HCT116 (cell line): ENCODE results near the gene SUGT1. TPM values are rescaled to one million over a fixed set of nuclear protein-coding genes. Genes with fewer than 3 reads are reported as not detected.

Source experiments
- ATAC-seq: fragments of 200-7000 bp; cut with Tn5 transposase; 2 replicates; pipeline ENCODE4 v1.9.1; 2020; ENCODE audit warnings: mild to moderate bottlenecking, moderate library complexity
- BruUV-seq: library from RNA; stranded (reverse); fragments of 400-500 nt; replicated peaks from 2 replicates; lab custom pipeline; 2021; lab: Mats Ljungman, UMichigan
- CTCF ChIA-PET: fragments of 300-600 bp; sonication (Branson Sonifier 250); formaldehyde crosslinking; loops from one replicate; lab custom pipeline; 2021; ENCODE audit warnings: antibody characterized with exemption; lab: Charles Lee
- POLR2A ChIA-PET: fragments of 300-600, 350-600 bp; sonication (Branson Sonifier 250); formaldehyde crosslinking; loops from one replicate; lab custom pipeline; 2021; ENCODE audit warnings: antibody characterized with exemption; lab: Charles Lee
- RAD21 ChIA-PET, 2 experiments: fragments of 300-600 bp; sonication (Branson Sonifier 250); formaldehyde crosslinking; loops; one replicate each; lab custom pipeline; 2023; ENCODE audit warnings: low total read pairs in 2 of 2; ENCODE audit not compliant: uncharacterized antibody in 2 of 2, unreplicated experiment in 2 of 2, low non-redundant PET in 1 of 2; lab: Charles Lee
- DNase-seq: peaks from one replicate; pipeline ENCODE4 v3.0.0-alpha.2; 2010; ENCODE audit warnings: low read depth, low spot score
- H2AFZ ChIP-seq: fragments of 200-600 bp; shearing (Covaris generic), sonication (generic); 2 replicates; pipeline ENCODE4 v1.6.1; 2017; ENCODE audit warnings: low read depth, mixed run types, mixed read lengths, antibody characterized with exemption, low read length; ENCODE audit not compliant: poor library complexity, severe bottlenecking
- H3K27ac ChIP-seq: 2 replicates; pipeline ENCODE4 v1.5.1; 2012; ENCODE audit warnings: low read depth, low read length
- H3K27me3 ChIP-seq: fragments of 200-600 bp; sonication (generic); 2 replicates; pipeline ENCODE4 v1.6.1; 2016; ENCODE audit warnings: mixed run types, low read length, mixed read lengths; ENCODE audit not compliant: insufficient read depth
- H3K36me3 ChIP-seq, 2 experiments: fragments of 200-500 bp in 1 of 2; fragments of 200-600 bp in 1 of 2; sonication (Bioruptor generic) in 1 of 2; sonication (generic) in 1 of 2; 2 replicates each; pipeline versions ENCODE4 v1.5.1 to v1.6.1; 2014 to 2016; ENCODE audit warnings: low read length in 2 of 2, inconsistent platforms in 1 of 2, mixed read lengths in 1 of 2, mixed run types in 1 of 2; ENCODE audit not compliant: insufficient read depth in 2 of 2, control insufficient read depth in 1 of 2
- H3K4me1 ChIP-seq, 2 experiments: fragments of 200-600 bp in 1 of 2; sonication (generic) in 1 of 2; 2 replicates each; pipeline versions ENCODE4 v1.5.1 to v1.6.1; 2012 to 2017; ENCODE audit warnings: low read length in 2 of 2, inconsistent platforms in 1 of 2, mild to moderate bottlenecking in 1 of 2, mixed read lengths in 1 of 2, mixed run types in 1 of 2, moderate library complexity in 1 of 2; ENCODE audit not compliant: insufficient read depth in 2 of 2, control insufficient read depth in 1 of 2
- H3K4me2 ChIP-seq: fragments of 200-600 bp; sonication (generic); 2 replicates; pipeline ENCODE4 v1.6.1; 2017; ENCODE audit warnings: mixed run types, low read length, mixed read lengths
- H3K4me3 ChIP-seq, 2 experiments: fragments of 200-600 bp in 1 of 2; sonication (generic) in 1 of 2; replicated peaks in 1 of 2; 2 replicates each; pipeline ENCODE4 v1.5.1; 2011 to 2016; ENCODE audit warnings: low read length in 2 of 2, control low read depth in 1 of 2, low read depth in 1 of 2, mild to moderate bottlenecking in 1 of 2, mixed read lengths in 1 of 2, mixed run types in 1 of 2
- H3K79me2 ChIP-seq: fragments of 200-600 bp; sonication (generic); 2 replicates; pipeline ENCODE4 v1.6.1; 2017; ENCODE audit warnings: mild to moderate bottlenecking, mixed run types, low read length, moderate library complexity, mixed read lengths; ENCODE audit not compliant: insufficient read depth
- H3K9ac ChIP-seq: fragments of 200-600 bp; sonication (generic); 2 replicates; pipeline ENCODE4 v1.6.1; 2016; ENCODE audit warnings: low read length, mixed read lengths
- H3K9me2 ChIP-seq: fragments of 200-600 bp; sonication (generic), shearing (Covaris generic); 2 replicates; pipeline ENCODE4 v1.6.1; 2017; ENCODE audit warnings: mixed run types, mild to moderate bottlenecking, moderate library complexity; ENCODE audit not compliant: insufficient read depth
- H3K9me3 ChIP-seq, 2 experiments: fragments of 200-500 bp in 1 of 2; fragments of 200-600 bp in 1 of 2; sonication (Bioruptor generic) in 1 of 2; sonication (generic) in 1 of 2; 2 replicates each; pipeline ENCODE4 v1.6.1; 2014 to 2017; ENCODE audit warnings: low read length in 2 of 2, mixed read lengths in 2 of 2, inconsistent platforms in 1 of 2, low read depth in 1 of 2, mild to moderate bottlenecking in 1 of 2, mixed run types in 1 of 2, moderate library complexity in 1 of 2; ENCODE audit not compliant: control insufficient read depth in 1 of 2, insufficient read depth in 1 of 2
- H4K20me1 ChIP-seq: fragments of 200-600 bp; sonication (generic), shearing (Covaris generic); 2 replicates; pipeline ENCODE4 v1.6.1; 2017; ENCODE audit warnings: mixed run types, mild to moderate bottlenecking, moderate library complexity; ENCODE audit not compliant: insufficient read depth
- ATF3 ChIP-seq: IDR thresholded peaks from 2 replicates; pipeline ENCODE4 v1.6.1; 2012
- EGR1 ChIP-seq: IDR thresholded peaks from 2 replicates; pipeline ENCODE4 v1.6.1; 2012; ENCODE audit warnings: low read depth
- ELF1 ChIP-seq: IDR thresholded peaks from 2 replicates; pipeline ENCODE4 v1.6.1; 2012; ENCODE audit warnings: low read depth, borderline replicate concordance
- EZH2phosphoT487 ChIP-seq: fragments of 200-600 bp; IDR thresholded peaks from 2 replicates; pipeline ENCODE4 v1.6.1; 2018; ENCODE audit warnings: antibody characterized with exemption, borderline replicate concordance
- JUND ChIP-seq: IDR thresholded peaks from 2 replicates; pipeline ENCODE4 v1.6.1; 2012
- POLR2A ChIP-seq: IDR thresholded peaks from 2 replicates; pipeline ENCODE4 v1.7.0; 2011; ENCODE audit warnings: borderline replicate concordance; ENCODE audit not compliant: insufficient read depth, insufficient read length; ENCODE audit errors: extremely low read depth
- RAD21 ChIP-seq: IDR thresholded peaks from 2 replicates; pipeline ENCODE4 v1.6.1; 2012; ENCODE audit warnings: low read depth, mild to moderate bottlenecking
- REST ChIP-seq: IDR thresholded peaks from 2 replicates; pipeline ENCODE4 v1.6.1; 2012; ENCODE audit warnings: low read depth
- ZFX ChIP-seq: fragments of 450-650 bp; IDR thresholded peaks from 2 replicates; pipeline ENCODE4 v1.6.1; 2017
- ZNF274 ChIP-seq: fragments of 200-500 bp; sonication (Bioruptor generic); IDR thresholded peaks from 2 replicates; pipeline ENCODE4 v1.6.1; 2014; ENCODE audit warnings: mild to moderate bottlenecking, low read depth, low read length, inconsistent platforms
- intact Hi-C: fragments of 100-400 bp; cut with micrococcal nuclease; formaldehyde crosslinking; loops from 2 replicates; pipeline ENCODE4 v1.10.0; 2022
- total RNA-seq: library from RNA; stranded (reverse); gene quantifications from one replicate; pipeline ENCODE4 v1.2.1, GENCODE V29; 2021; ENCODE audit not compliant: unreplicated experiment

The SUGT1 gene
- total RNA-seq, 1 experiment from 2014 or later, result 75.6 TPM

- H3K4me3 ChIP-seq, result no peak overlapping the region
- H3K9me2 ChIP-seq, result no peaks in the 10 kb centered on the region
- H3K36me3 ChIP-seq, result no peaks in the 10 kb centered on the region
- BruUV-seq, result no TSS peak
- TF ChIP-seq ATF3 (no peak), EZH2phosphoT487 (no peak), EGR1 (no peak), ZFX (no peak), RAD21 (no peak), POLR2A (no peak), ELF1 (no peak), JUND (no peak), ZNF274 (no peak), REST (no peak)
- DNase-seq (no peak), ATAC-seq (no peak)
- H3K9me3 ChIP-seq, result no peaks in the 10 kb centered on the region
- no peaks in the 10 kb centered on the region for H3K79me2 ChIP-seq
- H3K4me1 ChIP-seq, result no peaks in the 10 kb centered on the region
- H2AFZ ChIP-seq, result no peak overlapping the region
- intact Hi-C loops, result no loop called here
- no peaks in the 10 kb centered on the region for H4K20me1 ChIP-seq
- CTCF ChIA-PET, result no interaction called here
- POLR2A ChIA-PET, result interaction anchor here (0.6 kb wide), 1 partner anchor 81 kb away, joined by 4 read pairs; no protein-coding TSS in a partner anchor
- H3K4me2 ChIP-seq, result no peak overlapping the region
- H3K27me3 ChIP-seq, result no peaks in the 10 kb centered on the region
- no peak overlapping the region for H3K27ac ChIP-seq
- no peak overlapping the region for H3K9ac ChIP-seq
- RAD21 ChIA-PET, result no interaction called here
Observed at GRCh38 chr13:52701728-52702465, 49.3 kb downstream of the SUGT1 start.
